Renal pelvis (tissue), 12 donors: ENCODE results near the gene JCAD. TPM values are rescaled to one million over a fixed set of nuclear protein-coding genes. Genes with fewer than 3 reads are reported as not detected.
"Not testable (repeated sequence)": the region's sequence is repeated elsewhere in the genome, so short reads cannot be mapped to it uniquely, and the experiment has no call there.

Experiments used
- DNase-seq: peaks from one replicate; pipeline ENCODE4 v3.0.0-alpha.2; 2013
- long read RNA-seq, 16 experiments: transcript quantifications; one replicate each; lab custom pipeline, GENCODE V29; 2026
- polyA plus RNA-seq, 3 donors: library from polyadenylated mRNA; unstranded; fragments of 120-200 nt; gene quantifications; one replicate each; pipeline ENCODE4 v1.2.1, GENCODE V29; 2013; ENCODE audit not compliant: insufficient read length in 3 of 3

Gene JCAD, protein sequence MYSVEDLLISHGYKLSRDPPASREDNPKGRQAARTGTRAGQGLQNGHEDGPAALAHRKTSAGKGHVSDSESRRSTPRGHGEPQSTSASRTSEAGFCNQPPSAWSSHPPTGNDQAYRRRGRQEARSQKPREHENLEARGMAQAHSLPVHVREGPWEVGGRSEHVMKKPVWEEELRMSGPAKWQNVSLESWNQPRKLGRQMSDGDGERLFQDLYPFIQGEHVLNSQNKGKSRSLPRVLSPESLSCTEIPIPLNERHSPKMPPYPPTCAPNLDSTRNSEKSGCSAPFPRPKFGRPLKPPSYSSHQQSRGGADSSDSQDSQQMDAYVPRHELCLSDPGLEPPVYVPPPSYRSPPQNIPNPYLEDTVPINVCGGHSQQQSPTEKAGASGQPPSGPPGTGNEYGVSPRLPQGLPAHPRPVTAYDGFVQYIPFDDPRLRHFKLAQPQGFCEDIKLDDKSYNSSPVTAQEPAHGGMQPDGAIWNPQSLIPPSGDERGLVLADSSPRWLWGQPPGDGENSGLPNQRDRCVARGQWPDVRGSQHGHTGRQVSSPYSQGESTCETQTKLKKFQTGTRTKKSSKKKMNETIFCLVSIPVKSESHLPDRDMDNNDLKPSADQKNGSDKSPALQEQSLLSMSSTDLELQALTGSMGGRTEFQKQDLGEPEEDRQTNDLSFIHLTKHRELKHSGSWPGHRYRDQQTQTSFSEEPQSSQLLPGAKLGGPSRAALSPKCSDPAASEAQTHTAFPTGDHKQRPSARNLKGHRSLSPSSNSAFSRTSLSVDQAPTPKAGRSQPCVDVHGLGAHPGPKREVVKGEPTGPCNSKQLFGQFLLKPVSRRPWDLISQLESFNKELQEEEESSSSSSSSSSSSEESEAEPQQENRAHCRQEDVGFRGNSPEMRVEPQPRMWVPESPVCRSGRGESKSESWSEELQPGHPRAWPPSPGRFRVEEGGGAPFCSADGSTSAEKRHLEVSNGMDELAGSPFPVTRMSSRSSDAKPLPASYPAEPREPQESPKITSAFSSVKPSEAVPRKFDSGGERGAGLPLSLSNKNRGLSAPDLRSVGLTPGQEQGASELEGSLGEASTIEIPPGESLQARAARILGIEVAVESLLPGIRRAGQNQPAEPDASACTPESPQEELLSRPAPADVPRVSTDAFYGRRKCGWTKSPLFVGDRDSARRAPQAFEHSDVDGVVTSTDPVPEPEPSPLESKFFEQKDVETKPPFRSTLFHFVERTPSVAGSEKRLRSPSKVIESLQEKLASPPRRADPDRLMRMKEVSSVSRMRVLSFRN (N-terminal part only)
- 10 to 100 TPM; 25.5 to 36.1 (median 30.7) TPM for polyA plus RNA-seq
- long read RNA-seq, donor 1 = 0 reads
- long read RNA-seq, donor 2, partial matches to known transcripts = 5 of 5 reads
- long read RNA-seq, donor 2, other reads (novel, unspliced or antisense) = 0 of 5 reads
- long read RNA-seq, donor 3, full-length matches to known transcripts = 1 of 12 reads
- long read RNA-seq, donor 3, partial matches to known transcripts = 11 of 12 reads
- long read RNA-seq, donor 3, other reads (novel, unspliced or antisense) = 0 of 12 reads
- long read RNA-seq, donor 4, full-length matches to known transcripts = 1 of 1 reads
- long read RNA-seq, donor 4, partial matches to known transcripts = 0 of 1 reads
- long read RNA-seq, donor 4, other reads (novel, unspliced or antisense) = 0 of 1 reads
- long read RNA-seq, donor 5 = 0 reads
- long read RNA-seq, donor 6, partial matches to known transcripts = 5 of 5 reads
- long read RNA-seq, donor 6, other reads (novel, unspliced or antisense) = 0 of 5 reads
- long read RNA-seq, donor 7, full-length matches to known transcripts = 3 of 18 reads
- long read RNA-seq, donor 7, partial matches to known transcripts = 15 of 18 reads
- long read RNA-seq, donor 7, other reads (novel, unspliced or antisense) = 0 of 18 reads
- long read RNA-seq, donor 8, full-length matches to known transcripts = 1 of 24 reads
- long read RNA-seq, donor 8, partial matches to known transcripts = 23 of 24 reads
- long read RNA-seq, donor 8, other reads (novel, unspliced or antisense) = 0 of 24 reads
- long read RNA-seq, donor 9, partial matches to known transcripts = 6 of 6 reads
- long read RNA-seq, donor 9, other reads (novel, unspliced or antisense) = 0 of 6 reads
- long read RNA-seq, donor 10, partial matches to known transcripts = 6 of 6 reads
- long read RNA-seq, donor 10, other reads (novel, unspliced or antisense) = 0 of 6 reads
- long read RNA-seq, donor 11, full-length matches to known transcripts = 2 of 7 reads
- long read RNA-seq, donor 11, partial matches to known transcripts = 5 of 7 reads
- long read RNA-seq, donor 11, other reads (novel, unspliced or antisense) = 0 of 7 reads
- long read RNA-seq, donor 12, full-length matches to known transcripts = 3 of 3 reads
- long read RNA-seq, donor 12, partial matches to known transcripts = 0 of 3 reads
- long read RNA-seq, donor 12, other reads (novel, unspliced or antisense) = 0 of 3 reads
- long read RNA-seq, donor 13 = 0 reads
- long read RNA-seq, donor 14 = 0 reads
- long read RNA-seq, donor 15 = 0 reads
- long read RNA-seq, donor 16, full-length matches to known transcripts = 1 of 14 reads
- long read RNA-seq, donor 16, partial matches to known transcripts = 13 of 14 reads
- long read RNA-seq, donor 16, other reads (novel, unspliced or antisense) = 0 of 14 reads

GRCh38 chr10:30059209-30060107 is at the start of gene JCAD:
Gene JCAD, minus strand, starts transcription at chr10:30059586. Its CDS starts 11,774 bp downstream, at chr10:30047812.
- no peak for DNase-seq

DNA sequence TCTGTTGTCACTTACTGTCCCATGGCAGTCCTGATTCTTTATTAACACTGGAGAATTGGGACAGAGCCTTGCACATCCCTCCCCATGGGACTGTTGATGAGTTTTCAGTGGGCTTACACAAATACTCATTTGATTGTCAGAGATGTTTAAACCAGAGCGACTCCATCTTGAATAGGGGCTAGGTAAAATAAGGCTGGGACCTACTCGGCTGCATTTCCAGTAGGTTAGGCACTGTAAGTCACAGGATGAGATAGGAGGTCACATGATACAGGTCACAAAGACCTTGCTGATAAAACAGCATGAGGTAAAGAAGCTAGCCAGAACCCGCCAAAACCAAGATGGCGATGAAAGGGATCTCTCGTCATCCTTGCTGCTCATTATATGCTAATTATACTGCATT is 47.6 kb upstream of the JCAD start:
- no peak for DNase-seq

DNA sequence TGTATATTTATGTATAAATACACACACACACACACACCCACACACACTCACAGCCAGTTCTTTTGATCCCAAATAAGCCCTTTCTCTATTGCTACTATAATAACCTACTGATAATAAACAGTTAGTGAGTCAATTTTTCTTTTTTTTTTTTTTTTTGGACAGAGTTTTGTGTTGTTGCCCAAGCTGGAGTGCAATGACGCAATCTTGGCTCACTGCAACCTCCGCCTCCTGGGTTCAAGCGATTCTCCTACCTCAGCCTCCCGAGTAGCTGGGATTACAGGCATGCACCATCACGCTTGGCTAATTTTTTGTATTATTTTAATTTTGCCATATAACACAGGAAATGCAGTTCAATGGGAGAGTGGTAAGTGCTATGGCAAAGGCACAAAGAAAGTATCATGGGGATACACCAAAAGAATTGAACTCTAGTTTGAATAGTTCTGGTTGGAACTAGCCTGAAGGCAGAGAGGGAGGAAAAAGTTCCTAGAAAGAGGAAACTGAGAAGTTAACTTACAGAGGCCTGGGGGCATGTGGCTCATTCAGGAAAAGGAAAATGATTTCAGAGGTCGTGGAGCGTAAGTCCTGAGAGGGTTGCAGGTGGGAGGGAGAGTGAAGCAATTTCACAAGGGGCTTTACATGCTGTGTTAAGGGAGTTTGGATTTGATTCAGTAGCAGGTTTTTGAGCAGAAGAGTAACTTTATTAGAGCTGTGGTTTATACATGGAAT is 44.4 kb upstream of the JCAD start:
- DNase-seq = no peak

DNA sequence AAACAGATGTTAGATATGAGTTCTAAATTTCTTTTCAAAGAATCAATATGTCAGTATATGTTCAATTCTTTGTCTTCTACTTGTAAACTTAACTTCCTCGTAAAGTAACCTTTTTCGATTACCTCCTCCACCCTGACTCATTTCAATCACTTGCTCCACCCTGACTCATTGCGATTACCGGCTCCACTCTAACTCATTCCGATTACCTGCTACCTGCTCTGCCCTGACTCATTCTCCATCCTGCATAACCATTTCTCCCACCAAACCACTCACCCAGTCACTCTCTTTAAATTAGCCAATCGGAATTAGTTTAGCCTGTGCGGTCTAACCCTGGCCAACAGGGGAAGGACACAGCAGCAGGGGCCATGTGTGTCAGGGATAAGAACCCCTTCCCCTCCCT is 40.3 kb upstream of the JCAD start:
- not testable (repeated sequence) for DNase-seq

DNA sequence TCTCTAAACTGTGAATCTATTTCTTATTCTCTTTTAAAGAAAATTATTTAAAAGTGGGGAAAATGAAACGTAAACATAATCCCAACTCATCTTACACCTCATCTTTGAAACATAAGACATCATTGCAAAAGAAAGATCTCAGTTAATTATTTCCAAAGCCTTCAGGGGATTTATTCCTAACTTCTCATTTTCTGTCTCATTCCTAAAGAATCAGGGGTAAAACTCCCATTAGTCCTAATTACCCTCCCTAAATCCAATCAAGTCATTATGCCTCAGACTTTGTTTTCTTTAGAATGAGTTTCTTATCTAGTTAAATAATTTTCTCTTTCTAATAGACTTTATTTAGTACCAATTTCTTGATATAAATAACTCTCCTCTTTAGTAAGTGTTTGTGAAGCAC is 39.7 kb upstream of the JCAD start:
- DNase-seq = no peak

DNA sequence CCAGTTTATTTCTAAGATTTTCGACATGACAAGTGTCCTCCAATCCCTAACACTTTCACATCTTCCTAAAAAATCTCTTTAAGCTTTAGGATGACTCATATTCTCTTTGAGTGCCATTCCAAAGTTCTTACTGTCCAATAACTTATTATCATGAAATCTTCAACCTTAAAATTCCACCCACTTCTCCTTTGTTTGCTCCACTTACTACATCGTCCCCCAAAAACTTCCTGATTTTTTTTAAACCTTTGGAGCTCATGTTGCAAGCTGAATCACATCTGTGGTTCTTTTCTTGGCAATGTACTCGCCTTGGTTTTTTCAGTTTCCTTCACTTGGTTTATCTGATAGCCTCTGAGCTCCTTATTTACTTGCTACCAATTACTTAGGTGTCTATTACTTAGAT is 39.2 kb upstream of the JCAD start:
- no peak for DNase-seq

- DNase-seq = no peak
Measured at GRCh38 chr10:30096564-30096963, 37.2 kb upstream of the JCAD start.

DNA sequence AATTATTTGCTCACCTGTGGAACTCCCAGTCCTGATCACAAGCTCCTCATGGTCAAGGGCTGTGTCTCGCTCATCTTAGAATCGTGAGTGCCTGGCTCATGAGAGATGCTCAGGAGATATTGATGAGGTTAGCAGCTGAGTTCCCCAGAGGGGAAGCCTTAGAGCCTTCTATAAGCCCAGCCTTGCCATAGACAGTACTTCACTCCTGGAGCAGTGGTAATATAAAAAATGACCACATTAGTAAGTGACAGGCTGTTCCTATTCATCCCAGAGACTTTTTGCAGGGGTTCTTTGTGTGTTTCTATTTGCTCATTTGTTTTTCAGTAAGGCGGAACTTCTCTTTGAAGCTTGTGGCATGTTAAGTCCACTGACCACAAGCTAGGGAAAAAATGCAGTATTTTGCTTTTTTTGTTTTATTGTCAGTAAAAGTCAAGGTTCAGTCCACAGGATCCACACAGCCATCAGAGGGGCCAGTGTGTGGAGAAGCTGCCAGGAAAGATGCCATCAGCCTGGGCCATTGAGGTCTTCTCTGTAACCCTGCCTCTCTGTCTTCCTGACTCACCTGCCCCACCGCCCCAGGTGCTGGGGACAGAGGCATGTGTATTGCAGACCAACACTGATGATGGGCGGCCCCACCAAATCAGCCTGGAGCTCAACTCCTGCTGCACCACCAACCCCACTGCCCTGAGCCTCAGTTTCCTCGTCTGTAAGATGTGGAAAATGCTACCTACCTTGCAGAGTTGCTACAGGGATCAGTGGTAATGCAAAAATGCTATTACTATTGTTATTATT is 36.4 kb upstream of the JCAD start:
- DNase-seq = no peak

DNA sequence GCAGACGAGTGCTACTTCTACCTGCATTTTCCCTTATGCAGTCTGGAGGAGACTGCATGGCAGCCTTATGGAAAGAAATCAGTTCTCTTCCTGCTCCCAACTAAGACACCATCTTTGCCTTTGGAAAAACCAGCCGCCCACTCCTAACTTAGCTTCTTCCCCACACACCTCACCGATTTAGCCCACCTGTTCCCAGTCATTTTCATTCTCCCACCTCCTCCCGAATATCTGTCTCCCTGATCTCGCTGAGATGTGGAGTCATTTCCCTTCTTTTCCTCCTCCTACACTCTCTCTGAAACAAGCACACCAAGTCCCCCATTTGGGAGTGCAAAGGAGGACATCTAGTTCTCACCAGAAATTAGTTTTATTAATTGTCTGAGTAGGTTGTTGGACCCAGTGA is 35.2 kb upstream of the JCAD start:
- DNase-seq = no peak

- no peak for DNase-seq
Measured at GRCh38 chr10:30093303-30093950, 34.0 kb upstream of the JCAD start.

- no peak for DNase-seq
Measured at GRCh38 chr10:30092151-30092790, 32.9 kb upstream of the JCAD start.

- DNase-seq = no peak
Measured at GRCh38 chr10:30091136-30091535, 31.8 kb upstream of the JCAD start.

GRCh38 chr10:30088178-30088577 is 28.8 kb upstream of the JCAD start:
- DNase-seq = no peak

- no peak for DNase-seq
Measured at GRCh38 chr10:30083934-30084333, 24.5 kb upstream of the JCAD start.

- no peak for DNase-seq
Measured at GRCh38 chr10:30081182-30081581, 21.8 kb upstream of the JCAD start.
